HG03175 (cell line): Measurements from ENCODE around the gene BORCS6.

Source experiments
- ATAC-seq: cut with Tn5 transposase; IDR thresholded peaks from one replicate; pipeline ENCODE4 v1.9.1; 2021; ENCODE audit warnings: mild to moderate bottlenecking, moderate library complexity; ENCODE audit not compliant: unreplicated experiment

BORCS6 gene

GRCh38 chr17:8143581-8144400 is 46.2 kb downstream of the BORCS6 start:
- ATAC-seq, result no peak

- no peak for ATAC-seq
Measured at GRCh38 chr17:8142887-8143580, 46.9 kb downstream of the BORCS6 start.

- no peak for ATAC-seq
Measured at GRCh38 chr17:8142158-8142886, 47.7 kb downstream of the BORCS6 start.

- no peak for ATAC-seq
Measured at GRCh38 chr17:8141741-8142140, 48.2 kb downstream of the BORCS6 start.

GRCh38 chr17:8141045-8141444 is 48.9 kb downstream of the BORCS6 start:
- no peak for ATAC-seq

GRCh38 chr17:8140065-8141029 is 49.6 kb downstream of the BORCS6 start:
- ATAC-seq, result no peak

GRCh38 chr17:8138672-8139371 is 51.2 kb downstream of the BORCS6 start:
- peak; percentile 87 for ATAC-seq

GRCh38 chr17:8138374-8138671 is 51.7 kb downstream of the BORCS6 start:
- no peak for ATAC-seq
